K562 (cell line): ENCODE data around the gene PNKD. TPM values are rescaled to one million over a fixed set of nuclear protein-coding genes. Genes with fewer than 3 reads are reported as not detected.

ENCODE experiments used
- ATAC-seq: fragments of 200-7000 bp; cut with Tn5 transposase; 3 replicates; pipeline ENCODE4 v1.9.1; 2020; ENCODE audit warnings: moderate library complexity
- BruUV-seq: library from RNA; stranded (reverse); fragments of 400-500 nt; replicated peaks from 2 replicates; lab custom pipeline; 2021; lab: Mats Ljungman, UMichigan
- CTCF ChIA-PET: fragments of 300-600 bp; formaldehyde crosslinking; extraction: SDS; loops from one replicate; lab custom pipeline; 2021; ENCODE audit warnings: low intra/inter-chr PET ratio; lab: Yijun Ruan, JAX
- POLR2A ChIA-PET: fragments of 300-600, 350-650 bp; sonication (Branson Sonifier 250); formaldehyde crosslinking; extraction: SDS; loops from one replicate; lab custom pipeline; 2021; ENCODE audit warnings: antibody characterized with exemption, inconsistent platforms; lab: Yijun Ruan, JAX
- DNase-seq, 4 experiments: peaks; one replicate each; pipeline versions ENCODE4 v3.0.0 to v3.0.0-alpha.2; 2011 to 2018; ENCODE audit warnings: low spot score in 3 of 4, mixed read lengths in 3 of 4; ENCODE audit errors: extremely low read depth in 1 of 4
- FAIRE-seq: peaks from 2 replicates; lab custom pipeline; 2011; peaks lifted over from hg19 to GRCh38; lab: Jason Lieb, UNC
- H2AFZ ChIP-seq: 2 replicates; pipeline ENCODE4 v1.6.0; 2011; ENCODE audit warnings: low read depth, low read length, control low read depth, inconsistent platforms
- H3K27ac ChIP-seq: fragments of 200-600 bp; 3 replicates; pipeline ENCODE4 v1.8.0; 2011; ENCODE audit warnings: low read depth, mild to moderate bottlenecking, control low read depth, inconsistent platforms, low read length, moderate library complexity, mixed read lengths; ENCODE audit errors: extremely low read depth
- H3K27me3 ChIP-seq, 2 experiments: fragments of 300-600 bp in 1 of 2; 2 replicates in 1 of 2; 3 replicates in 1 of 2; pipeline versions ENCODE4 v1.6.0 to v1.8.0; 2011; ENCODE audit warnings: inconsistent platforms in 2 of 2, low read length in 2 of 2, mild to moderate bottlenecking in 1 of 2, mixed read lengths in 1 of 2, moderate library complexity in 1 of 2; ENCODE audit not compliant: control insufficient read depth in 2 of 2, insufficient read depth in 2 of 2
- H3K36me3 ChIP-seq: fragments of 300-600 bp; 3 replicates; pipeline ENCODE4 v1.8.0; 2011; ENCODE audit warnings: mild to moderate bottlenecking, low read length, inconsistent platforms; ENCODE audit not compliant: control insufficient read depth, insufficient read depth
- H3K4me1 ChIP-seq, 2 experiments: fragments of 200-600 bp in 1 of 2; replicated peaks in 1 of 2; 2 replicates in 1 of 2; 3 replicates in 1 of 2; pipeline versions ENCODE4 v1.5.1 to v1.8.0; 2011; ENCODE audit warnings: inconsistent platforms in 2 of 2, low read length in 2 of 2, mild to moderate bottlenecking in 1 of 2, mixed read lengths in 1 of 2, moderate library complexity in 1 of 2; ENCODE audit not compliant: control insufficient read depth in 2 of 2, insufficient read depth in 2 of 2
- H3K4me2 ChIP-seq: 2 replicates; pipeline ENCODE4 v1.6.1; 2011; ENCODE audit warnings: low read length, control low read depth, inconsistent platforms, mixed read lengths; ENCODE audit not compliant: insufficient read depth
- H3K4me3 ChIP-seq: fragments of 200-600 bp; sonication (generic), shearing (Covaris generic); 2 replicates; pipeline ENCODE4 v1.5.1; 2016; ENCODE audit warnings: control low read depth, inconsistent platforms
- H3K79me2 ChIP-seq: fragments of 200-600 bp; 3 replicates; pipeline ENCODE4 v1.8.0; 2011; ENCODE audit warnings: low read length, inconsistent platforms; ENCODE audit not compliant: control insufficient read depth, insufficient read depth
- H3K9ac ChIP-seq, 2 experiments: 2 replicates each; pipeline versions ENCODE4 v1.6.0 to v1.6.1; 2011; ENCODE audit warnings: low read depth in 2 of 2, low read length in 2 of 2, control low read depth in 1 of 2, inconsistent platforms in 1 of 2, mild to moderate bottlenecking in 1 of 2, mixed read lengths in 1 of 2; ENCODE audit not compliant: insufficient read depth in 1 of 2
- H3K9me1 ChIP-seq: one replicate; pipeline ENCODE4 v1.6.0; 2011; ENCODE audit warnings: inconsistent platforms, mild to moderate bottlenecking, low read length, moderate library complexity; ENCODE audit not compliant: control insufficient read depth, insufficient read depth
- H3K9me3 ChIP-seq: replicated peaks from 2 replicates; pipeline ENCODE4 v1.5.1; 2011; ENCODE audit warnings: low read depth, low read length, inconsistent platforms; ENCODE audit not compliant: control insufficient read depth, insufficient read depth
- H4K20me1 ChIP-seq: replicated peaks from 2 replicates; pipeline ENCODE4 v1.6.1; 2011; ENCODE audit warnings: low read length, inconsistent platforms, mixed read lengths; ENCODE audit not compliant: control insufficient read depth, insufficient read depth
- C11orf30 ChIP-seq: fragments of 450-650 bp; IDR thresholded peaks from 2 replicates; pipeline ENCODE4 v1.6.1; 2016; ENCODE audit warnings: low read depth, mild to moderate bottlenecking
- ETS2 ChIP-seq: IDR thresholded peaks from 2 replicates; pipeline ENCODE4 v1.6.1; 2016; ENCODE audit warnings: borderline replicate concordance, missing genetic modification characterization, mild to moderate bottlenecking, moderate library complexity, missing compliant biosample characterization; ENCODE audit not compliant: poor library complexity, severe bottlenecking
- KHSRP ChIP-seq: fragments of 450-650 bp; IDR thresholded peaks from 2 replicates; pipeline ENCODE4 v1.6.1; 2017
- NR2C1 ChIP-seq, 2 experiments: fragments of 450-650 bp; IDR thresholded peaks; 2 replicates each; pipeline ENCODE4 v1.6.1; 2017; ENCODE audit warnings: mild to moderate bottlenecking in 2 of 2, antibody characterized with exemption in 1 of 2, inconsistent platforms in 1 of 2, missing compliant biosample characterization in 1 of 2, missing genetic modification characterization in 1 of 2
- SAP30 ChIP-seq: fragments of 200-600 bp; sonication (generic); IDR thresholded peaks from 2 replicates; pipeline ENCODE4 v1.6.1; 2012; ENCODE audit warnings: borderline replicate concordance, low read depth, mild to moderate bottlenecking, moderate library complexity, low read length, control low read depth, inconsistent platforms; ENCODE audit not compliant: insufficient read depth, poor library complexity, severe bottlenecking
- TEAD2 ChIP-seq: fragments of 450-650 bp; IDR thresholded peaks from 2 replicates; pipeline ENCODE4 v1.6.1; 2016; ENCODE audit warnings: missing genetic modification characterization, control low read depth, missing compliant biosample characterization
- ZBTB7A ChIP-seq: IDR thresholded peaks from 2 replicates; pipeline ENCODE4 v1.6.1; 2011; ENCODE audit warnings: low read depth, mild to moderate bottlenecking, low read length, moderate library complexity, borderline replicate concordance; ENCODE audit not compliant: control insufficient read depth
- ZBTB9 ChIP-seq: fragments of 450-650 bp; formaldehyde crosslinking; IDR thresholded peaks from 2 replicates; pipeline ENCODE4 v1.4.0; 2020; ENCODE audit warnings: mild to moderate bottlenecking, moderate library complexity
- ZFP36 ChIP-seq: fragments of 150-350 bp; IDR thresholded peaks from 2 replicates; pipeline ENCODE4 v1.6.1; 2018; ENCODE audit warnings: low read length, low read depth; ENCODE audit not compliant: partially characterized antibody
- ZNF354B ChIP-seq: fragments of 250-450 bp; sonication (Bioruptor Pico); IDR thresholded peaks from 2 replicates; pipeline ENCODE4 v1.4.0; 2020
- ZNF707 ChIP-seq: fragments of 250-450 bp; sonication (Bioruptor Pico); conservative IDR thresholded peaks from 2 replicates; pipeline ENCODE4 v1.8.0; 2022; ENCODE audit warnings: inconsistent platforms, mild to moderate bottlenecking, moderate library complexity
- ZSCAN29 ChIP-seq: fragments of 450-650 bp; IDR thresholded peaks from 2 replicates; pipeline ENCODE4 v1.6.1; 2017
- whole genome bisulfite sequencing: fragments of 100-300 bp; shearing (Covaris generic); methylation state at CpG from one replicate; pipeline ENCODE4 v1.1.6; 2016; ENCODE audit warnings: low coverage, mixed read lengths; ENCODE audit not compliant: insufficient coverage; ENCODE audit errors: missing lambda C conversion rate; 5-methylcytosine and 5-hydroxymethylcytosine counted together
- in situ Hi-C: fragments of 300-500 bp; cut with MboI; formaldehyde crosslinking; loops from 4 replicates; pipeline ENCODE4 v1.15.0; 2018; ENCODE audit warnings: inconsistent platforms, mixed read lengths
- intact Hi-C: fragments of 100-400 bp; cut with micrococcal nuclease; formaldehyde crosslinking; loops from 2 replicates; pipeline ENCODE4 v1.14.2; 2022
- polyA plus RNA-seq, 8 experiments: library from polyadenylated mRNA; depleted of rRNA in 4 of 8; stranded (reverse) in 5 of 8; unstranded in 3 of 8; fragments of >200 nt; fragmentation: Nextera tagmentation in 2 of 8; fragmentation: Illumina TruSeq in 1 of 8; extraction: Ambion mirVana in 2 of 8; extraction: Trizol in 1 of 8; gene quantifications; 2 replicates each; pipeline versions ENCODE4 v1.2.1 to v1.2.3, GENCODE V29; 2011 to 2014; ENCODE audit warnings: inconsistent platforms in 1 of 8, missing spikeins in 1 of 8
- total RNA-seq, 7 experiments: library from RNA; depleted of rRNA in 6 of 7; stranded (reverse); fragments of >200 nt in 6 of 7; fragmentation: Illumina TruSeq in 2 of 7; extraction: Trizol in 2 of 7; gene quantifications; 2 replicates each; pipeline versions ENCODE4 v1.2.1 to v1.2.3, GENCODE V29; 2011 to 2021; ENCODE audit warnings: low replicate concordance in 1 of 7

Gene PNKD
- total and polyA plus RNA-seq, 9 of the 15 experiments (the other 6 are each of a cell fraction or from before 2014, with no cell fraction given), result 26.0 to 105 (median 60.1) TPM

DNA sequence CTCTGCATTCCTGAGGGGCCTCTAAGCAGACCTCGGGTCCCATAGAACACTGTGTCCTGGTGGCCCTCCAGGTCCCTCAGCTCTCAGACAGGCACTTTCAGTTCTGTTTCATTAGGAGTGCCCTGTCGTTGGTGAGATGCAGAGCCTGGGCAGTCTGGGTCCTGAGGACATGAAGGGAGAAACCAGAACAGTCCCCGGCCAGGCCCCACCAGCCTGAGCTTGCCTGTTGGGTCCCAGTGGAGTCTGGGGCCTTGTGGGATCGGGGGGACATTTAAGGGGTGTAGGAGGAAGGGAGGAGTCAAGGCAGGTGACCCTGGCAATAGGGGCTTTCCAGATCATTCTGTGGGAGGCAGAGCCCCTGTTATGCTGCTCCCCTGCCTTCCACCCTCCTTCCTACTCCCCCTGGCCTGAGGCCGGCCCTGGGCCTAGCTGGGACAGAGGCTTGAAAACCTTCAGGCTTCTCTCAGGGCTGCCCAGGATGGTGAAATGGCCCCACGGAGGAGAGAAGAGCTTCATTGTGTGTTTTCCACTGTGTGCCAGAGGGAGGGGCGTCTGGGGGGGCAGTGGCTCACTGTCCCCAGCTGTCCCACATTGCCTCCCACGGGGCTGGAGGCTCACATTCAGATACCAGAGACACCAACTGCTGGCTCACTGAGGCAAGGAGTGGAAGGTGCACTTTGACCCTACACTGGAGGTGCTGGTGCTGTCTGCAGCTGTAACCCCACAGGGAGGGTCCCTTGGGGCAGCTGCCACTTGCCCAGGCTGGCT is 59.7 kb downstream of the PNKD start:
- no TSS peak for BruUV-seq
- Histone ChIP-seq H3K27me3 (no peaks in the 10 kb centered on the region), H3K4me3 (no peak overlapping the region), H4K20me1 (no peaks in the 10 kb centered on the region), H3K4me1 (peaks cover 37 to 52% of the 10 kb centered on the region in 2 experiments), H2AFZ (no peak overlapping the region), H3K79me2 (peaks cover 44% of the 10 kb centered on the region), H3K9me3 (no peaks in the 10 kb centered on the region), H3K4me2 (no peak overlapping the region), H3K27ac (peak overlapping the region; percentile 37; the same call in 2 of the 3 replicates), H3K9me1 (no peaks in the 10 kb centered on the region), H3K9ac (peak overlapping the region in 1 of 2 experiments; percentile 46; a peak in 3 of 4 replicates), H3K36me3 (0 out of 3 replicates have a peak, but pooled peaks cover 2% of the 10 kb centered on the region)
- intact Hi-C loops, result no loop called here
- in situ Hi-C loops, result no loop called here
- ChIA-PET CTCF (no interaction called here), POLR2A (interaction anchor here (0.7 to 1.2 kb wide), 3 partner anchors 10 to 67 kb away, joined by 3 read pairs; no protein-coding TSS in a partner anchor)
- 43% methylated on average over 6 of the region's 8 CpGs for WGBS
- DNase-seq, result no peak
- ATAC-seq, result no peak
- no peak for FAIRE-seq
- TF ChIP-seq ZNF354B (CRISPR knock-in tag) (no peak), TEAD2 (tag) (no peak), ETS2 (tag) (no peak), SAP30 (no peak), ZNF707 (no peak), ZSCAN29 (no peak), ZBTB7A (0 out of 2 replicates have a peak, but pooled peaks have one; percentile 26), ZFP36 (no peak), NR2C1 (IDR thresholded peaks at IDR 0.05) (peak; percentile 26; the same call in 1 of the 2 replicates), NR2C1 (tag; IDR thresholded peaks at IDR 0.05) (no peak), KHSRP (no peak), C11orf30 (no peak), ZBTB9 (CRISPR knock-in tag) (no peak)
